DND-41 (cell line): ENCODE results near the gene CYP11A1.

Experiments
- ATAC-seq: fragments of 200-7000 bp; cut with Tn5 transposase; 3 replicates; pipeline ENCODE4 v1.9.1; 2021; ENCODE audit warnings: low read depth; ENCODE audit not compliant: insufficient read depth
- DNase-seq: peaks from one replicate; pipeline ENCODE4 v3.0.0-alpha.2; 2020
- H2AFZ ChIP-seq: 2 replicates; pipeline ENCODE4 v1.6.0; 2012; ENCODE audit warnings: low read depth, low read length
- H3K27ac ChIP-seq: 2 replicates; pipeline ENCODE4 v1.5.1; 2012; ENCODE audit warnings: low read length, inconsistent platforms
- H3K27me3 ChIP-seq: fragments of 200-600 bp; sonication (generic); 2 replicates; pipeline ENCODE4 v1.6.0; 2012; ENCODE audit warnings: low read length, mild to moderate bottlenecking, inconsistent platforms; ENCODE audit not compliant: insufficient read depth, poor library complexity
- H3K36me3 ChIP-seq: 2 replicates; pipeline ENCODE4 v1.5.1; 2012; ENCODE audit warnings: low read length, inconsistent platforms; ENCODE audit not compliant: insufficient read depth
- H3K4me1 ChIP-seq: 2 replicates; pipeline ENCODE4 v1.5.1; 2012; ENCODE audit warnings: mild to moderate bottlenecking, low read length; ENCODE audit not compliant: insufficient read depth
- H3K4me2 ChIP-seq: 2 replicates; pipeline ENCODE4 v1.6.0; 2012; ENCODE audit warnings: mild to moderate bottlenecking, moderate library complexity, low read length, inconsistent platforms; ENCODE audit not compliant: insufficient read depth
- H3K4me3 ChIP-seq, 2 experiments: fragments of 200-600 bp in 1 of 2; shearing (Covaris generic) in 1 of 2; 2 replicates each; pipeline ENCODE4 v1.5.1; 2012 to 2016; ENCODE audit warnings: inconsistent platforms in 2 of 2, low read length in 2 of 2, mild to moderate bottlenecking in 2 of 2, low read depth in 1 of 2, moderate library complexity in 1 of 2
- H3K79me2 ChIP-seq: 2 replicates; pipeline ENCODE4 v1.6.0; 2012; ENCODE audit warnings: low read length, inconsistent platforms; ENCODE audit not compliant: insufficient read depth
- H3K9ac ChIP-seq: 2 replicates; pipeline ENCODE4 v1.6.0; 2012; ENCODE audit warnings: low read depth, mild to moderate bottlenecking, inconsistent platforms, low read length, moderate library complexity
- H3K9me3 ChIP-seq: 2 replicates; pipeline ENCODE4 v1.5.1; 2012; ENCODE audit warnings: low read length, moderate library complexity, mild to moderate bottlenecking, inconsistent platforms; ENCODE audit not compliant: insufficient read depth, severe bottlenecking
- H4K20me1 ChIP-seq: 2 replicates; pipeline ENCODE4 v1.6.0; 2012; ENCODE audit warnings: low read length; ENCODE audit not compliant: insufficient read depth
- CTCF ChIP-seq: IDR thresholded peaks from 2 replicates; pipeline ENCODE4 v1.5.1; 2012; ENCODE audit warnings: borderline replicate concordance, low read length, moderate library complexity, mild to moderate bottlenecking; ENCODE audit not compliant: poor library complexity, severe bottlenecking; ENCODE audit errors: extremely low read depth
- EZH2 ChIP-seq: IDR thresholded peaks from 3 replicates; pipeline ENCODE4 v1.6.1; 2012; ENCODE audit warnings: borderline replicate concordance, low read depth, mild to moderate bottlenecking, moderate library complexity, low read length, inconsistent platforms; ENCODE audit not compliant: severe bottlenecking

The CYP11A1 gene

GRCh38 chr15:74412159-74412558 lies 44.7 kb upstream of the CYP11A1 start:
- DNase-seq (no peak), ATAC-seq (no peak)
- Histone ChIP-seq H3K27me3 (no peaks in the 10 kb centered on the region), H3K27ac (no peak overlapping the region; the same call in 1 of the 2 replicates), H3K4me2 (no peak overlapping the region), H3K4me3 (no peak overlapping the region), H3K9me3 (no peaks in the 10 kb centered on the region), H3K79me2 (no peaks in the 10 kb centered on the region), H2AFZ (no peak overlapping the region), H3K4me1 (peaks cover 17% of the 10 kb centered on the region), H3K9ac (no peak overlapping the region), H4K20me1 (no peaks in the 10 kb centered on the region), H3K36me3 (peaks cover 62% of the 10 kb centered on the region)
- no peak for TF ChIP-seq CTCF
- no peak for TF ChIP-seq EZH2

GRCh38 chr15:74411686-74412085 lies 44.2 kb upstream of the CYP11A1 start:
- DNase-seq (no peak), ATAC-seq (no peak)
- no peak overlapping the region for H3K4me3 ChIP-seq
- no peaks in the 10 kb centered on the region for H3K27me3 ChIP-seq
- H2AFZ ChIP-seq = no peak overlapping the region
- H3K4me1 ChIP-seq = peaks cover 17% of the 10 kb centered on the region
- TF ChIP-seq CTCF (no peak), EZH2 (no peak)
- H3K27ac ChIP-seq = no peak overlapping the region
- H3K9me3 ChIP-seq = no peaks in the 10 kb centered on the region
- no peaks in the 10 kb centered on the region for H4K20me1 ChIP-seq
- no peak overlapping the region for H3K9ac ChIP-seq
- no peaks in the 10 kb centered on the region for H3K79me2 ChIP-seq
- H3K36me3 ChIP-seq = peaks cover 57% of the 10 kb centered on the region
- no peak overlapping the region for H3K4me2 ChIP-seq

GRCh38 chr15:74410502-74410901 lies 43.1 kb upstream of the CYP11A1 start:
- TF ChIP-seq EZH2 = no peak
- TF ChIP-seq CTCF = no peak
- no peak overlapping the region for H3K9ac ChIP-seq
- peaks cover 9% of the 10 kb centered on the region for H3K4me1 ChIP-seq
- no peaks in the 10 kb centered on the region for H4K20me1 ChIP-seq
- ATAC-seq (no peak), DNase-seq (no peak)
- H3K36me3 ChIP-seq = peaks cover 45% of the 10 kb centered on the region
- H3K27me3 ChIP-seq = no peaks in the 10 kb centered on the region
- H3K27ac ChIP-seq = no peak overlapping the region
- no peak overlapping the region for H3K4me3 ChIP-seq
- no peak overlapping the region for H2AFZ ChIP-seq
- no peak overlapping the region for H3K4me2 ChIP-seq
- no peaks in the 10 kb centered on the region for H3K9me3 ChIP-seq
- no peaks in the 10 kb centered on the region for H3K79me2 ChIP-seq

GRCh38 chr15:74409225-74409624 lies 41.8 kb upstream of the CYP11A1 start:
- H2AFZ ChIP-seq = no peak overlapping the region
- no peak overlapping the region for H3K4me3 ChIP-seq
- H3K9ac ChIP-seq = no peak overlapping the region
- H3K4me1 ChIP-seq = peaks cover 2% of the 10 kb centered on the region
- no peaks in the 10 kb centered on the region for H3K79me2 ChIP-seq
- H3K27ac ChIP-seq = no peak overlapping the region
- ATAC-seq (no peak), DNase-seq (no peak)
- H4K20me1 ChIP-seq = no peaks in the 10 kb centered on the region
- H3K9me3 ChIP-seq = no peaks in the 10 kb centered on the region
- TF ChIP-seq CTCF (no peak), EZH2 (no peak)
- peaks cover 33% of the 10 kb centered on the region for H3K36me3 ChIP-seq
- H3K27me3 ChIP-seq = no peaks in the 10 kb centered on the region
- no peak overlapping the region for H3K4me2 ChIP-seq
